ENCODE data around the gene HAUS6.
"Not testable (repeated sequence)": the region's sequence is repeated elsewhere in the genome, so short reads cannot be mapped to it uniquely, and the experiment has no call there.

HAUS6 gene

GRCh38 chr9:19102631-19103345, at the start of gene HAUS6:
Gene HAUS6 (minus strand): TSS chr9:19102904. CDS start chr9:19102651, 253 bp downstream.
- DNase-seq: peak; percentile 82 to 93

- not testable (repeated sequence) for DNase-seq
These were observed 49.4 kb upstream of the HAUS6 start for GRCh38 chr9:19152160-19152498.

DNA sequence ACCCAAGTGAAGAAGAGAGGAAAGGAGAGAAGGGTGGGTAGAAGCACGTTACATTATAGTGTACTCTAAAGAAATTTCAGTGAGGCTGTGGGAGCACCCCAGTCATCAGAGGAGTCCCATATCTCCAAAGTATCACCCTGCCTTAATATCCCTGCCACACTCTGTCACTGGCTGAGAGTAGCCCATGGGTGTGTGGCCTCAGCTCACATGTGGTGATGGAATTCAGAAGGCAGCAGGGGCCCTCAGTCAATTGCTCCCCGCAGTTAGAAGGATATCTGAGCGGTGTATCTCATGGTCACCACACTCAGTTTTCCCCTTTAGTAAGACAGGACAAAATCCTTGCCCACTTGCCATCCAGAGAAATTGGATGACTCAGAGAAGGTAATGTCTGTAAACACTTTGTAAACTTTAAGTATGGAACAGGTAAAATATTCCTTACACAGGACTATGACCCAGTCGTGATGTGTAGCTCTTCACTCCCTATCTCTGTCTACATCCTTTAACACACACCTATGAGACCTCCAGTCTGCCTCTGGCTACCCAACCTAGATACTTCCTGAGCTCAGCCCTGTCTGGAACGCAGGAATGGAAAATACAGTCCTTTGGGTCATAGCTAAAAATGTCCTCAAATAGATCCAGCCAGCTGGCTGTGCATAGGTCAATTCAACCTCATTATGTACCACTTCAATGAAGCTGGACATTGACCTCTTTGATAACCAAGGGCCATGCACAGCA, 48.9 kb upstream of the HAUS6 start:
- DNase-seq: no peak

GRCh38 chr9:19149230-19149629, 46.5 kb upstream of the HAUS6 start:
- no peak for DNase-seq

- DNase-seq: no peak
These were observed 45.5 kb upstream of the HAUS6 start for GRCh38 chr9:19148187-19148586.

- no peak for DNase-seq
These were observed 43.8 kb upstream of the HAUS6 start for GRCh38 chr9:19146441-19147024.

GRCh38 chr9:19145881-19146280, 43.2 kb upstream of the HAUS6 start:
- DNase-seq: no peak

GRCh38 chr9:19140259-19140658, 37.6 kb upstream of the HAUS6 start:
- no peak for DNase-seq

DNA sequence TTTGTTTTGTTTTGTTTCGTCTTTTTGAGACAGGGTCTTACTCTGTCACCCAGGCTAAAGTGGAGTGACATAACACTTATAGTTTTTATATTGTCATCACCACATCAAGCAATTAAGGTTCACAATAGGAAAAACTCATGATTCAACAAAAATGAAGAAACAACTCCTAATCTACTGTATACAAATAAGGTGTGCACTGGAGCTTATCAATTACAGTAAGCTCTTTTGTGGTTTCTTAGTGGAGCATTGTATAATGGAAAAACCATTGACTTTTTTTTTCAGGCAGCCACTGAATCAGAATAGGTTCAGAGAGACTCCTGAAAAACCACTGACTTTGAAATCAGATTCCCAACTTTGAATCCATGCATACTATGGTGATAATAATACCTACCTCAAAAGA, 35.4 kb upstream of the HAUS6 start:
- DNase-seq: no peak

DNA sequence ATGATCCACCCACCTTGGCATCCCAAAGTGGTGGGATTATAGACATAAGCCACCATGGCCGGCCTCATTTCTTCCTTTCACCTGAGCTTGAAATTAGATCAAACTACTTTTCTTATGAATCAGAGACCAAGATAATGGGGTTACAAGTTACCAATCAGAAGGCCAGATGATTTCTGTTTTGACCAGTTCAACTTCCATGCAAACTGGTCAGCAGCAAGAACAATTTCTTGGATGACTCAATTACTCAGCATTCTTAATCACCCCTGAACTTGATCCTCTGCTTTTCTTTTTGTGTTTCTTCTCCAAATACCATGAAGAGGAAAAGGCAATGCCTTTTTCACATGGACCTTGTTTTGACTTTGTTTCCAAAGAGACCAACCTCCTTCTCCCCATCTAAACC, 34.6 kb upstream of the HAUS6 start:
- DNase-seq: no peak

- DNase-seq: no peak
These were observed 33.4 kb upstream of the HAUS6 start for GRCh38 chr9:19136129-19136528.

GRCh38 chr9:19133549-19134345, 31.0 kb upstream of the HAUS6 start:
- DNase-seq: no peak

GRCh38 chr9:19130436-19130835, 27.7 kb upstream of the HAUS6 start:
- no peak for DNase-seq

- peak; percentile 20 to 44 for DNase-seq
These were observed 25.3 kb upstream of the HAUS6 start for GRCh38 chr9:19127871-19128500.

- no peak for DNase-seq
These were observed 21.7 kb upstream of the HAUS6 start for GRCh38 chr9:19124430-19124793.

- DNase-seq: no peak
These were observed 19.9 kb upstream of the HAUS6 start for GRCh38 chr9:19122490-19123042.

GRCh38 chr9:19120877-19121276, 18.2 kb upstream of the HAUS6 start:
- DNase-seq: no peak

- DNase-seq: no peak
These were observed 17.2 kb upstream of the HAUS6 start for GRCh38 chr9:19119801-19120440.

DNA sequence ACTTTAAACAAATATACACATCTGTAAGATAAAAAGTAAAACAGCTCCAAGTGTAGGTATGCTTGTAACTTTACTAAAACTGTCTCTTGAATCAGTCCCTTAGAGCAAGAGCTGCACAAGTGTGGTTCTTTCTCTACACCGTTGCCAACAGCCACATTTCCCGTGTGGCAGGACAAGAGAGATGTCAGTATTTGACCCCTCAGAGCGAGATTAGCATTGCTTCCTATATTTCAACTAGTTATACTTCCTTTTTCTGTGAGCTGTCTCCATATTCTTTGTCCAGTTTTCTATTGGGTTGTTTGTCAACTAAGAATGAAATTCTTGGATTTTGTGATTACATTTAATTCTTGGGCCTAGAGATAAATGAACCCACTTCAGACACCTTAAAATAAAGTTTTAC, 16.5 kb upstream of the HAUS6 start:
- no peak for DNase-seq

GRCh38 chr9:19117039-19117716, 14.5 kb upstream of the HAUS6 start:
- DNase-seq: no peak

DNA sequence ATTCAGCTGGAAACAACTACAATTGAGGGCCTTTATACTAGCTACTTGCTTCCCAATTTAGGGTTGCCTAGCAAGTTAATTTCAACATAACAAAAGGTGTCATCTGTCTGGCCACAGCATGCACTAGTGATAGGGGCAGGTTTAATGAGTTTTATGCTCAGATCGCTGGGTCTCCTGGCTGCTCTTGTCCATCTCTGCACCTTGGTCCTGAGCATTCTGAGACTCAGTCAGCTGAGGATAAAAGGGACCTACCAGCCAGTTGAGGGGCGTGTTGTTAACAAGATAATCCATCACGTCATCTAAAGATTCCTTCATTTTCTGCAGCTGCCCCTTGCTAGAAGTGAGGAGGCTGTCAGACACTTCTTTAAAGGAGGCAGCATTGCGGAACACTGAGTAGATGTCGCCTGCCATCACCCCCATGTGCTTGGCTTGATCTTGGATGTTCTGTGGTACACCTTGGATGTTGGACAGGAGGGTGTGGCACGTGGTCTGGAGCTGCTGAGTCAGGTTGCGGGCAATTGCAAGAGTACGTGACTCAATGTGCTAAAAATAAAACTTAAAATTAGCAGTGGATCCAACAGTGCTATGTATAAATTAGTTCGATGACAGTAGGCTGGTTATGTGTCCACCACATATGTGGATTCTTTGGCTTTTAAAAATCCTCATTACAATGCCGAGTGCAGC, 13.5 kb upstream of the HAUS6 start:
- DNase-seq: no peak

All from stimulated activated CD4-positive, alpha-beta T cell treated with anti-CD3 and anti-CD28 coated beads, Interleukin-2, amount 100 ng/mL, for 24 hours (primary cell).